GM23338 (cell line): Measurements from ENCODE around the gene DCAF6.

Source experiments
- CREB1 ChIP-seq: fragments of 250-450 bp; sonication (Bioruptor Pico); IDR thresholded peaks from 2 replicates; pipeline ENCODE4 v1.5.0; 2020; ENCODE audit warnings: low read depth, mild to moderate bottlenecking, moderate library complexity
- EZH2 ChIP-seq: fragments of 200-600 bp; sonication (generic); IDR thresholded peaks from one replicate; pipeline ENCODE4 v1.8.0; 2017; ENCODE audit warnings: antibody characterized with exemption, mild to moderate bottlenecking, low read depth; ENCODE audit not compliant: unreplicated experiment
- EZH2phosphoT487 ChIP-seq: fragments of 200-600 bp; sonication (generic); IDR thresholded peaks from one replicate; pipeline ENCODE4 v1.8.1; 2018; ENCODE audit warnings: antibody characterized with exemption; ENCODE audit not compliant: unreplicated experiment
- JUNB ChIP-seq: IDR thresholded peaks from one replicate; pipeline ENCODE4 v1.6.1; 2016; ENCODE audit warnings: antibody characterized with exemption; ENCODE audit not compliant: unreplicated experiment
- POLR2AphosphoS5 ChIP-seq: IDR thresholded peaks from 2 replicates; pipeline ENCODE4 v1.6.1; 2016; ENCODE audit warnings: antibody characterized with exemption, low read depth
- TF ChIP-seq, protein P1 (sequence below), 2 experiments: fragments of 200-600 bp in 1 of 2; sonication (generic) in 1 of 2; conservative IDR thresholded peaks; 2 replicates each; pipeline versions ENCODE4 v1.5.1 to v1.6.1; 2016 to 2017; ENCODE audit warnings: antibody characterized with exemption in 2 of 2, low read depth in 2 of 2, mild to moderate bottlenecking in 2 of 2, moderate library complexity in 1 of 2
- TF ChIP-seq, protein P2 (sequence below): IDR thresholded peaks from one replicate; pipeline ENCODE4 v1.6.1; 2018; ENCODE audit warnings: antibody characterized with exemption; ENCODE audit not compliant: unreplicated experiment

DNA sequence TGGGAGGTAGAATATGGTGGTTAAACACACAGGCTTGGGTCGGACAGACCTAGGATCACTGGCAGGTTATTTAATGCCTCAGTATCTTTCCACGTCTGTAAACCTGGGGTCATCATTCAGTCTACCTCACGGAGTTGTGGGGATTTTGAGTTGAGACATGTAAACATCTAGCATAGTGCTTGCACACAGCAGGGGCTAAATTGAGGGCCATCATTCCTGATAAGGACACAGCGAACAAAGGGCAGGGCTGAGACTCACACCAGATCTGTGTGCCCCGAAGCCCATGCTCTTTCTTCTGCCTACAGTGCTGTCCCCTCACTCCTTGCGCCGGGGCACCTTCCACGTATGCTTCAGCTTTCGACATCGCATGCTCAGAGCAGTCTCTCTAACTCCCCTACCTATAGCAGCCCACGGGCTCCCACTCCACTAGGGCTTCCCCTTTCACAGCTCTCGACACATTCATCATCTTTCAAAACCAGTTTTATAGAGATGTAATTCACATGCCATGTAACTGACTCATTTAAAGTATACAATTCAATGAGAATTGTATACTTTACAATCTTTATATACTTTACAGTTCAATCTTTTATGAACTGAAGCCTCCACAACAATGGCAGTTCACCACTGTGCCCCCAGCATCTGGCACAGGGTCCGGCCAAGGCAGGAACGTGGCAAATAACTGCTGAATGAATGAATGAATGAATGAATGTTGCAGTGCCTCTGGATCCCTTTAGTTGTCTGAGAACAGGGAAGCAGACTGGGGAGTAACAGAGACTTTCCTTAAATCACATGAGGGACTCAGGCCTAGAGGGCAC is 152.2 kb downstream of the DCAF6 start:
- TF ChIP-seq, protein P1, sequence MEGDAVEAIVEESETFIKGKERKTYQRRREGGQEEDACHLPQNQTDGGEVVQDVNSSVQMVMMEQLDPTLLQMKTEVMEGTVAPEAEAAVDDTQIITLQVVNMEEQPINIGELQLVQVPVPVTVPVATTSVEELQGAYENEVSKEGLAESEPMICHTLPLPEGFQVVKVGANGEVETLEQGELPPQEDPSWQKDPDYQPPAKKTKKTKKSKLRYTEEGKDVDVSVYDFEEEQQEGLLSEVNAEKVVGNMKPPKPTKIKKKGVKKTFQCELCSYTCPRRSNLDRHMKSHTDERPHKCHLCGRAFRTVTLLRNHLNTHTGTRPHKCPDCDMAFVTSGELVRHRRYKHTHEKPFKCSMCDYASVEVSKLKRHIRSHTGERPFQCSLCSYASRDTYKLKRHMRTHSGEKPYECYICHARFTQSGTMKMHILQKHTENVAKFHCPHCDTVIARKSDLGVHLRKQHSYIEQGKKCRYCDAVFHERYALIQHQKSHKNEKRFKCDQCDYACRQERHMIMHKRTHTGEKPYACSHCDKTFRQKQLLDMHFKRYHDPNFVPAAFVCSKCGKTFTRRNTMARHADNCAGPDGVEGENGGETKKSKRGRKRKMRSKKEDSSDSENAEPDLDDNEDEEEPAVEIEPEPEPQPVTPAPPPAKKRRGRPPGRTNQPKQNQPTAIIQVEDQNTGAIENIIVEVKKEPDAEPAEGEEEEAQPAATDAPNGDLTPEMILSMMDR (conservative IDR thresholded peaks at IDR 0.05; ENCODE audit: low read depth in 2 of 2): no peak
- TF ChIP-seq EZH2 (no peak), JUNB (no peak), POLR2AphosphoS5 (no peak), EZH2phosphoT487 (no peak), CREB1 (CRISPR knock-in tag) (no peak)
- TF ChIP-seq, protein P2, sequence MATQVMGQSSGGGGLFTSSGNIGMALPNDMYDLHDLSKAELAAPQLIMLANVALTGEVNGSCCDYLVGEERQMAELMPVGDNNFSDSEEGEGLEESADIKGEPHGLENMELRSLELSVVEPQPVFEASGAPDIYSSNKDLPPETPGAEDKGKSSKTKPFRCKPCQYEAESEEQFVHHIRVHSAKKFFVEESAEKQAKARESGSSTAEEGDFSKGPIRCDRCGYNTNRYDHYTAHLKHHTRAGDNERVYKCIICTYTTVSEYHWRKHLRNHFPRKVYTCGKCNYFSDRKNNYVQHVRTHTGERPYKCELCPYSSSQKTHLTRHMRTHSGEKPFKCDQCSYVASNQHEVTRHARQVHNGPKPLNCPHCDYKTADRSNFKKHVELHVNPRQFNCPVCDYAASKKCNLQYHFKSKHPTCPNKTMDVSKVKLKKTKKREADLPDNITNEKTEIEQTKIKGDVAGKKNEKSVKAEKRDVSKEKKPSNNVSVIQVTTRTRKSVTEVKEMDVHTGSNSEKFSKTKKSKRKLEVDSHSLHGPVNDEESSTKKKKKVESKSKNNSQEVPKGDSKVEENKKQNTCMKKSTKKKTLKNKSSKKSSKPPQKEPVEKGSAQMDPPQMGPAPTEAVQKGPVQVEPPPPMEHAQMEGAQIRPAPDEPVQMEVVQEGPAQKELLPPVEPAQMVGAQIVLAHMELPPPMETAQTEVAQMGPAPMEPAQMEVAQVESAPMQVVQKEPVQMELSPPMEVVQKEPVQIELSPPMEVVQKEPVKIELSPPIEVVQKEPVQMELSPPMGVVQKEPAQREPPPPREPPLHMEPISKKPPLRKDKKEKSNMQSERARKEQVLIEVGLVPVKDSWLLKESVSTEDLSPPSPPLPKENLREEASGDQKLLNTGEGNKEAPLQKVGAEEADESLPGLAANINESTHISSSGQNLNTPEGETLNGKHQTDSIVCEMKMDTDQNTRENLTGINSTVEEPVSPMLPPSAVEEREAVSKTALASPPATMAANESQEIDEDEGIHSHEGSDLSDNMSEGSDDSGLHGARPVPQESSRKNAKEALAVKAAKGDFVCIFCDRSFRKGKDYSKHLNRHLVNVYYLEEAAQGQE: no peak
